ENCODE data around the gene BICRAL.

BICRAL gene

DNA sequence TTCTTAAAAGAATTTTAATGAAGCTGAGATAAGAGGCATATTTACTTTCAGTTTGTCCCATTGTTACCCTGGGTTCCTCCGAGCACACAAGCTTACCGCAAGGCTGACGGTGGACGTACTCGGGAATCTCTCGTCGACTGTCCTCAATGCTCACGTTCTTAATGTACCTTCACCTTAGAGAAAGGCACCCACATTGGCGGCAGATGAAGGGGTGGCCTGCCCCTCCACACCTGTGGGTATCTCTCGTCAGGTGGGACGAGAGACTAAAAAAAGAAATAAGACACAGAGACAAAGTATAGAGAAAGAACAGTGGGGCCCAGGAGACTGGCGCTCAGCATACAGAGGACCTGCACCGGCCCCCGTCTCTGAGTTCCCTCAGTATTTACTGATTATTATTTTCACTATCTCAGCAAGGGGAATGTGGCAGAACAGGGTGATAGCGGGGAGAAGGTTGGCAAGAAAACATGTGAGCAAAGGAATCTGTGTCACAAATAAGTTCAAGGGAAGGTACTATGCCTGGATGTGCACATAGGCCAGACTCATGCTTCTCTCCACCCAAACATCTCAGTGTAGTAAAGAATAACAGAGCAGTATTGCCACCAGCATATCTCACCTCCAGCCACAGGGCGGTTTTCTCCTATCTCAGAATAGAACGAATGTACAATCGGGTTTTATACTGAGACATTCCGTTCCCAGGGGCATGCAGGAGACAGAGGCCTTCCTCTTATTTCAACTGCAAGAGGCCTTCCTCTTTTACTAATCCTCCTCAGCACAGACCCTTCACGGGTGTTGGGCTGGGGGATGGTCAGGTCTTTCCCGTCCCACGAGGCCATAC, 120.8 kb downstream of the BICRAL start:
- DNase-seq = peak; percentile 54

DNA sequence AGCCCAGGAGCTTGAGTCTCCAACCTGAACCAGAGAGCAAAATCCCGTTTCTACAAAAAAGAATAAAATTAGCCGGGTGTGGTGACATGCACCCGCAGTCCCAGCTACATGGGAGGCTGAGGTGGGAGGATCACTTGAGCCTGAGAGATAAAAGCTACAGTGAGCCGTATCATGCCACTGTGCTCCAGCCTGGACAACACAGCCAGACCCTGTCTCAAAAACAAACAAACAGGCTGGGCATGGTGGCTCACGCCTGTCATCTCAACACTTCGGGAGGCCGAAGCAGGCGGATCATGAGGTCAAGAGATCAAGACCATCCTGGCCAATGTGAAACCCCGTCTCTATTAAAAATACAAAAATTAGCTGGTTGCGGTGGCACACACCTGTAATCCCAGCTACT, 122.6 kb downstream of the BICRAL start:
- no peak for DNase-seq

DNA sequence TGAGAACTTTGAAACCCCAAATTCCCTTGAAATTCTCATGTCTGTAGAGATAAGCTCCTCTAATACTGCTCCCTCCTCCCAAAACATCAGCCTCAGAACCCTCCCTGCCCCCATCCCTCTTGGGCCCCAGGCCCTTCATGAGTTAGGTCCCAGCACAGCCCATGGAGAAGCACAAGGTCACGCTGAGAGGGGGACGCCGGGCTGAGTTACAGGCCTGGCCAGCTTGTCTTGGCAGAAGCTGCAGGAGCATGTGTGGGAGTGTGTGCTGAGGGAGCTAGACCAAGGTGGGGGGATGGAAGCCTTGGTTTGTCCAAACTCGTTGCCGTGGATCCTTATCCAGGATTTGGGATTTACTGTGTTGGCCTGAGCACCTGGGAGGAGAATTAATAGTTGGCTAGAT, 125.5 kb downstream of the BICRAL start:
- DNase-seq = no peak

DNA sequence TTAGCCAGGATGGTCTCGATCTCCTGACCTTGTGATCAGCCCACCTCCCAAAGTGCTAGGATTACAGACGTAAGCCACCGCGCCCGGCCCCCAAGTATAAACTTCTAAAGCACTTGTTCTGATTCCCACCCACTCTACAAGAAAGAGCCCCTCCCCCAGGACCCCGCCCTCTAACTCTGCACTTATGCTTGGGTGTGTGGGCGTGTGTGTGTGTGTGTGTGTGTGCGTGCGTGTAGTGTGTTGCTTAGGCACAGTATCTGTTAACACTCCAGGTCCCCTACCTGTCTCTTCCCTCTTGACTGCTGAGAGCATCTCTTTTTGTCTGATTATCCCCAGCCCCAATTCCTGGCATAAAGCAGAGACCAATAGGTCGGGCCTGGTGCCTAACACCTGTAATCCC, 128.0 kb downstream of the BICRAL start:
- no peak for DNase-seq

DNA sequence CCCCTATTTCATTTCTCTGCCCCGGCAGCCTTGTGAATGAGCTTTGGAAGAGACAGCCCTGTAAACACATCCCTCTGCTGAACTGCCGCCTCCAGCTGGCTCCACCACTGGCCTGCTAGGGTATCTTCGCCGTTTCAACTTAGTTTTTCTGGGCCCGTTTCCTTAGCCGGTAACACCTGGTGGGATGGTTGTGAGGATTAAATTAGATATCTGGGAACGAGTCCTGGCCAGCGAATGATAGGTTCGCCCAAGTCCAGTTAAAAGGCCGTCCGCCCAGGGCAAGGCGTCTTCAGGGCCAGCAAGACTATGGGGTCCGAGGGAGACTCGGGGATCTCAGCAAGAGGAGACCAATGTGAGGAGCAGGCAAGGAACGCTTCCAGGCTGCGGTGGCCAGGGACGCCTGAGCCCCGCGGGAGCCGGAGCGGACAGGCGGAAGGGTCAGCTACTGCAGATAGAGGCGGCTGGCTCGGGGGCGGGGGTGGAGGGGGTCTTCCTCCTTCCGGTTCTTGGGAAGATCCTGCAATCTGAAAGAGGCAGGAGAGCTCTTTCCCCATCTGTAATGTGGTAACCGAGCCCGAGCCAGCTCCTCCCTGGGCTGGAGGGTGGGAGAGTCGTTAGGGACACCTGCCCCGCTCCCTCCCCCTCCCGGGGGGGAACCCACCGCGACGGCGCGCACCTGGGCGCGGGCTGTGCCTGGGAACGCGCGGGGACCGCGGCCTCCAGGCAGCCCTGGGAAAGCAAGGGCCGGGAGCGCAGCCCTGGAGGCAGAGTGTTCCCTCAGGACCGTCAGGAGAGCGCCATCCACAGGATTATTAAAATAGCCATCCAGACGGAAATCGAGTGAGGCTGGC, 129.5 kb downstream of the BICRAL start:
- no peak for DNase-seq

DNA sequence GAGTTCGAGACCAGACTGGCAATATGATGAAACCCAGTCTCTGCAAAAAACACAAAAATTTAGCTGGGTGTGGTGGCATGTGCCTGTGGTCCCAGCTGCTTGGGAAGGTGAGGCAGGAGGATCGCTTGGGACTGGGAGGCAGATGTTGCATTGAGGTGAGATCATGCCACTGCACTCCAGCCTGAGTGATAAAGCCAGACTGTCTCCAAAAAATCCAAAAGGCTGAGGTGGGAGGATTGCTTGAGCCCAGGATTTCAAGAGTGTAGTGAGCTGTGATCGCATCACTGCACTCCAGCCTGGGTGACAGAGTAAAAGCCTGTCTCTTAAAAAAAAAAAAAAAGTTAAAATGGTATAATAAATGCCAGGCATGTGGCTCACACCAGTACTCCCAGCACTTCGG, 132.7 kb downstream of the BICRAL start:
- DNase-seq = no peak

DNA sequence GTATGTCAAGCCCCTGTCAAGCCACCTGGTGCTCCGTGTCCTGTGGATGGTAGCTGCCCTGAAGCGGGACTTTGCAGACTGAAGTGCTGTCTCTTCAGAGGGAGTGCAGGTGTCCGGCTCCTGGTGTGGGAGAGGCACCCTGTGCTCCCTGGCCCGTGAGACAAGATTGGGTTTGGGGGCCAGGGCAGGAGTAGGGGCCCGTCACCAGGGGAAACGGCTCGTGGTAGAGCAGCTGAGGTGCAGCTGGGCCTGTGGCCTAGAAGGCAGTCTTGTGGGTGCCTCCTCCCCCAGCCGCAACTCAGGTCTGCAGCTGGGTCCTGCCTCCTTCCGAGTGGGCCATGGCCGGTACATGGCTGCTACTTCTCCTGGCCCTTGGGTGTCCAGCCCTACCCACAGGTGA, 133.9 kb downstream of the BICRAL start, which contains the start of gene PTCRA:
Gene PTCRA, plus strand, starts transcription at position 322 of the 400 bp plus-strand sequence. Its CDS starts 17 bp downstream, at position 339.
- DNase-seq = no peak

DNA sequence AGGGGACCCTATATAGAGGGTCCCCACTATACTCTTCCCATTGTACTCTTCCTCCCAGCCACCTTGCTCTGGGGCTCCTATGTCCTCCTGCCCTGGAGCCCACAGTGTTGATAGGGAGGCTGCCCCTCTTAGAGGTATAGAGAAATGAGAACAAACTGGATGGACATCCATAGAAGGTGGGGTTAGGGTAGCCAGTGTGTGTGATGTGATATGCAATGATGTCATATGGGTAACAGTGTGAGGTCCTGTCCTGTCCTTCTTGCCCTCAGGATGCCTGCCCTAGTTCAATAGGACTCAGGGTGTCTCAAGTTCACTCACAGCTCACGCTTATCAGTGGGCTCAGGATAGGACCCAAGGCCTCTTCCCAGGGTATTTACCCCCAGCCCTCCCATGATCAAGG, 134.4 kb downstream of the BICRAL start:
- no peak for DNase-seq
